Neural progenitor cell (in vitro differentiated cells): ENCODE measurements around the gene TBC1D24. TPM values are rescaled to one million over a fixed set of nuclear protein-coding genes. Genes with fewer than 3 reads are reported as not detected.

ENCODE experiments used
- DNase-seq: peaks from one replicate; pipeline ENCODE4 v3.0.0-alpha.2; 2016; ENCODE audit warnings: low spot score
- H2AFZ ChIP-seq: fragments of 200-600 bp; sonication (generic); replicated peaks from 2 replicates; pipeline ENCODE4 v1.6.1; 2016; ENCODE audit warnings: antibody characterized with exemption
- H3F3A ChIP-seq: fragments of 200-600 bp; sonication (generic); 2 replicates; pipeline ENCODE4 v1.6.1; 2016; ENCODE audit warnings: antibody characterized with exemption, low read depth
- H3K27ac ChIP-seq: fragments of 200-600 bp; sonication (generic); 2 replicates; pipeline ENCODE4 v1.5.1; 2016; ENCODE audit warnings: mild to moderate bottlenecking
- H3K27me3 ChIP-seq: fragments of 200-600 bp; sonication (generic); 2 replicates; pipeline ENCODE4 v1.6.1; 2016; ENCODE audit warnings: mild to moderate bottlenecking, moderate library complexity
- H3K36me3 ChIP-seq: fragments of 200-600 bp; sonication (generic); 2 replicates; pipeline ENCODE4 v1.5.1; 2016
- H3K4me1 ChIP-seq: fragments of 200-600 bp; sonication (generic); 2 replicates; pipeline ENCODE4 v1.6.1; 2016; ENCODE audit warnings: mixed run types
- H3K4me2 ChIP-seq: fragments of 200-600 bp; sonication (generic); 2 replicates; pipeline ENCODE4 v1.6.1; 2016
- H3K4me3 ChIP-seq: fragments of 200-600 bp; sonication (generic); 2 replicates; pipeline ENCODE4 v1.5.1; 2016
- H3K79me2 ChIP-seq: fragments of 200-600 bp; sonication (generic); 2 replicates; pipeline ENCODE4 v1.6.1; 2016; ENCODE audit warnings: low read depth
- H3K9ac ChIP-seq: fragments of 200-600 bp; sonication (generic); 2 replicates; pipeline ENCODE4 v1.6.1; 2016
- H3K9me3 ChIP-seq: fragments of 200-600 bp; sonication (generic); 2 replicates; pipeline ENCODE4 v1.5.1; 2016; ENCODE audit warnings: low read depth
- H4K20me1 ChIP-seq: fragments of 200-600 bp; sonication (generic); 2 replicates; pipeline ENCODE4 v1.6.1; 2016; ENCODE audit warnings: low read depth
- H3K27ac Mint-ChIP-seq: 3 replicates; pipeline ENCODE4 v1.8.0; 2021; ENCODE audit warnings: mixed read lengths
- H3K27me3 Mint-ChIP-seq: 2 replicates; pipeline ENCODE4 v1.8.0; 2022; ENCODE audit warnings: low read depth, mild to moderate bottlenecking, inconsistent platforms, moderate library complexity, mixed read lengths; ENCODE audit not compliant: insufficient read depth
- H3K36me3 Mint-ChIP-seq: 3 replicates; pipeline ENCODE4 v1.8.0; 2021; ENCODE audit warnings: mixed read lengths
- H3K4me1 Mint-ChIP-seq: 3 replicates; pipeline ENCODE4 v1.8.0; 2021; ENCODE audit warnings: mixed read lengths
- H3K4me3 Mint-ChIP-seq: 3 replicates; pipeline ENCODE4 v1.8.0; 2021; ENCODE audit warnings: mild to moderate bottlenecking, moderate library complexity, mixed read lengths
- H3K9me3 Mint-ChIP-seq: 3 replicates; pipeline ENCODE4 v1.8.0; 2020; ENCODE audit warnings: mixed read lengths
- EZH2 ChIP-seq: fragments of 200-600 bp; sonication (generic); IDR thresholded peaks from 2 replicates; pipeline ENCODE4 v1.6.1; 2017; ENCODE audit warnings: antibody characterized with exemption, mild to moderate bottlenecking, moderate library complexity
- EZH2phosphoT487 ChIP-seq: fragments of 200-600 bp; sonication (generic); IDR thresholded peaks from 2 replicates; pipeline ENCODE4 v1.6.1; 2017; ENCODE audit warnings: antibody characterized with exemption
- total RNA-seq: library from RNA; depleted of rRNA; stranded (reverse); fragments of >200 nt; gene quantifications from 2 replicates; pipeline ENCODE4 v1.2.3, GENCODE V29; 2015; ENCODE audit warnings: low replicate concordance
- TF ChIP-seq, protein P1 (sequence below): fragments of 200-600 bp; sonication (generic); IDR thresholded peaks from 2 replicates; pipeline ENCODE4 v1.5.1; 2017; ENCODE audit warnings: antibody characterized with exemption, mild to moderate bottlenecking

TBC1D24 gene
- total RNA-seq, 1 donor from 2014 or later: 8.2 TPM

DNA sequence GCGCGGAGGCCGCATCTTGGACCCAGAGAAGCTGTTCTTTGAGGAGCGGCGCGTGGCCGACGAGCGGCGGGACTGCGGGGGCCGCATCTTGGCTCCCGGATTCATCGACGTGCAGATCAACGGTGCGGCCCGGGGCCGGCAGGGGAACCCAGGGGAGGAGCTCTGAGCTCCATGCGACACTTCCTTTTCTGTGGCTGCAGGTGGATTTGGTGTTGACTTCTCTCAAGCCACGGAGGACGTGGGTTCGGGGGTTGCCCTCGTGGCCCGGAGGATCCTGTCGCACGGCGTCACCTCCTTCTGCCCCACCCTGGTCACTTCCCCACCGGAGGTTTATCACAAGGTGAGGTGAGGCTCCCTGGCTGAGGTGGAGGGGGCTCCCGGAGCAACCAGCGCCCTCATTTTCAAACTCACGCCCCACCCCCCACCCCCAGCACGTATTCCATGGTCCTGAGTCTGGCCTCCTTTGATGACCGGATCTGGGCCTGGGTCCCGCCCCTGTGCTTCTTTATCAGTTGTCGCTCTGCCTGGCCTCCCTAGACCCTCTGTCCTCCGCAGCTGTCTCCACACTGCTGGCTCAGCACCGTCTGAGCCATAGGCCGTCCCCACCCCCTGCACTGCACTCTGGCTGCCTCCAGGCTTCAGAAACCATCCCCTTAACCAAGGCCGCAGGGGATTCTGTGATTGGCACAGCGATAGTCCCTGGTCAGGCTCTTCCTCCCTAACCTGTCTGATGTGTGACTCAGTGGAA, 46.0 kb downstream of the TBC1D24 start:
- Mint-ChIP-seq H3K27ac (peak overlapping the region; percentile 78), H3K4me3 (peak overlapping the region; percentile 89), H3K36me3 (peaks cover 2% of the 10 kb centered on the region), H3K4me1 (peaks cover 27% of the 10 kb centered on the region), H3K27me3 (peaks cover 7% of the 10 kb centered on the region), H3K9me3 (no peaks in the 10 kb centered on the region)
- Histone ChIP-seq H3K9me3 (no peaks in the 10 kb centered on the region), H3K4me3 (peak overlapping the region; percentile 83), H3F3A (peaks cover 23% of the 10 kb centered on the region), H3K4me1 (peaks cover 4% of the 10 kb centered on the region), H3K79me2 (peaks cover 51% of the 10 kb centered on the region), H3K27ac (no peak overlapping the region), H2AFZ (no peak overlapping the region), H3K27me3 (no peaks in the 10 kb centered on the region), H3K9ac (peak overlapping the region; percentile 75), H4K20me1 (peaks cover 45% of the 10 kb centered on the region), H3K36me3 (no peaks in the 10 kb centered on the region), H3K4me2 (peak overlapping the region; percentile 100)
- peak; percentile 53 for DNase-seq
- TF ChIP-seq, protein P1, sequence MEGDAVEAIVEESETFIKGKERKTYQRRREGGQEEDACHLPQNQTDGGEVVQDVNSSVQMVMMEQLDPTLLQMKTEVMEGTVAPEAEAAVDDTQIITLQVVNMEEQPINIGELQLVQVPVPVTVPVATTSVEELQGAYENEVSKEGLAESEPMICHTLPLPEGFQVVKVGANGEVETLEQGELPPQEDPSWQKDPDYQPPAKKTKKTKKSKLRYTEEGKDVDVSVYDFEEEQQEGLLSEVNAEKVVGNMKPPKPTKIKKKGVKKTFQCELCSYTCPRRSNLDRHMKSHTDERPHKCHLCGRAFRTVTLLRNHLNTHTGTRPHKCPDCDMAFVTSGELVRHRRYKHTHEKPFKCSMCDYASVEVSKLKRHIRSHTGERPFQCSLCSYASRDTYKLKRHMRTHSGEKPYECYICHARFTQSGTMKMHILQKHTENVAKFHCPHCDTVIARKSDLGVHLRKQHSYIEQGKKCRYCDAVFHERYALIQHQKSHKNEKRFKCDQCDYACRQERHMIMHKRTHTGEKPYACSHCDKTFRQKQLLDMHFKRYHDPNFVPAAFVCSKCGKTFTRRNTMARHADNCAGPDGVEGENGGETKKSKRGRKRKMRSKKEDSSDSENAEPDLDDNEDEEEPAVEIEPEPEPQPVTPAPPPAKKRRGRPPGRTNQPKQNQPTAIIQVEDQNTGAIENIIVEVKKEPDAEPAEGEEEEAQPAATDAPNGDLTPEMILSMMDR: no peak
- TF ChIP-seq EZH2phosphoT487 (no peak), EZH2 (no peak)

DNA sequence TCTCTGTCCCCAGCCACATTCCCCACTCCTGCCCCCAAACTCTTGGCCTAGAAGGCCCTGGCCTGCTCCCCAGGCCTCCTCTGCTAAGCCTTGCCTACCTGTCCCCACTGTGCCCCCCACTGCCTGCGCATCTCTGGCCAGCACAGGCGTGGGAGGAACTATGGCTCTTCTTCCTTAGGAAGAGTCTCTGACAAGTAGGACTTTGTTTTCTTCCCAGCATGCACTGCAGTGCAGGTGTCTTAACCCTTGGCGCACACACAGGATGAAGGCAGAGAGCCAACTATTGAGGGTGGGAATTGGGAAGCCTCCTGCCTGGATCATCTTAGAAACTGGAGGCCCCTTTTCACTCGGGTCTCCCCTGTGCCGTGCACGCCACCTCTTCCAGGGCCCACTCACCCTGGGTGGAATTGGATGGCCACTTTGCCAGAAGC, 48.9 kb downstream of the TBC1D24 start:
- Histone ChIP-seq H3K79me2 (peaks cover 22% of the 10 kb centered on the region), H3K9ac (no peak overlapping the region), H3K36me3 (no peaks in the 10 kb centered on the region), H3K4me3 (no peak overlapping the region), H3K27ac (no peak overlapping the region), H3F3A (peaks cover 13% of the 10 kb centered on the region), H4K20me1 (peaks cover 17% of the 10 kb centered on the region), H2AFZ (no peak overlapping the region), H3K4me1 (peaks cover 4% of the 10 kb centered on the region), H3K9me3 (no peaks in the 10 kb centered on the region), H3K4me2 (no peak overlapping the region), H3K27me3 (no peaks in the 10 kb centered on the region)
- H3K9me3 Mint-ChIP-seq: no peaks in the 10 kb centered on the region
- H3K27me3 Mint-ChIP-seq: peaks cover 4% of the 10 kb centered on the region
- peaks cover 2% of the 10 kb centered on the region for H3K36me3 Mint-ChIP-seq
- H3K4me1 Mint-ChIP-seq: peaks cover 12% of the 10 kb centered on the region
- TF ChIP-seq EZH2phosphoT487: no peak
- TF ChIP-seq, protein P1: no peak
- no peak for TF ChIP-seq EZH2
- no peak for DNase-seq
- peak overlapping the region; percentile 18 for H3K4me3 Mint-ChIP-seq
- H3K27ac Mint-ChIP-seq: no peak overlapping the region

DNA sequence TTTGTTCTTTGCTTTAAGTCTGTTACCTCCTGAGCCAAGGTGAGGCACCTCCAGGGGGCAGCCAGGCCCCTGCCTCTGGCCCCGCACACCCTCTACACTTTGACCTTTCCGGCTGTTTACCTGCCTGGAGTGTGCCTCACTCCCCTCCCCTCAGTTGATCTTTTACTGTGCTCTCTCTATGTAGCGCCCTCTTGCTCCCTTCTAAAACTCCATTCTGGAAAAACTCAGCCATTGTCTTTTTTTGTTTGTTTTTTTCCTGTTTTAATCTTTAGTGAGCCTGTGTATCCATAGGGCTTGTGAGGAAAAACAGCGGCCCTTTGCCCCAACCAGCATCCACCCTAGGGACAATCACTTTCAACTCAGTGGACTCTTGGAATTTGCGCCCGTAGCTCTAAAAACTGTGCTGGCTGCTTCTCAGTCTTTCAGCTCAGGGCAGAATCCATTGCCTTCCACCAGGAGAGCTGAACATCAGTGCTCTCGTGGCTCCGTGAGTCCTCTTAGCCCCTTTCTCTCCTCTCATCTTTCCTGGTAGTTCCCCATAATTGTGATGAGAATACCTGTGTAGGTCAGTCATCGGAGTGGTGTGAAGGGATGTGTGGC, 49.5 kb downstream of the TBC1D24 start:
- Mint-ChIP-seq H3K9me3 (no peaks in the 10 kb centered on the region), H3K36me3 (peaks cover 2% of the 10 kb centered on the region), H3K27me3 (peaks cover 4% of the 10 kb centered on the region), H3K4me3 (peak overlapping the region; percentile 9), H3K27ac (no peak overlapping the region), H3K4me1 (peaks cover 10% of the 10 kb centered on the region)
- Histone ChIP-seq H3K4me2 (no peak overlapping the region), H3K9me3 (no peaks in the 10 kb centered on the region), H4K20me1 (peaks cover 11% of the 10 kb centered on the region), H3K79me2 (peaks cover 16% of the 10 kb centered on the region), H3K36me3 (no peaks in the 10 kb centered on the region), H3K27ac (no peak overlapping the region), H3F3A (peaks cover 6% of the 10 kb centered on the region), H3K4me1 (peaks cover 4% of the 10 kb centered on the region), H2AFZ (no peak overlapping the region), H3K27me3 (no peaks in the 10 kb centered on the region), H3K4me3 (no peak overlapping the region), H3K9ac (no peak overlapping the region)
- TF ChIP-seq EZH2: no peak
- TF ChIP-seq EZH2phosphoT487: no peak
- TF ChIP-seq, protein P1: no peak
- no peak for DNase-seq
